Hematopoietic multipotent progenitor cell treated with erythropoietin and hydrocortisone succinate and interleukin-3 and kit ligand, for 17 days (in vitro differentiated cells): ENCODE data around the gene COL1A2.

Experiments
- DNase-seq: peaks from one replicate; pipeline ENCODE4 v3.0.0-alpha.2; 2015; ENCODE audit warnings: low spot score

The COL1A2 gene

DNA sequence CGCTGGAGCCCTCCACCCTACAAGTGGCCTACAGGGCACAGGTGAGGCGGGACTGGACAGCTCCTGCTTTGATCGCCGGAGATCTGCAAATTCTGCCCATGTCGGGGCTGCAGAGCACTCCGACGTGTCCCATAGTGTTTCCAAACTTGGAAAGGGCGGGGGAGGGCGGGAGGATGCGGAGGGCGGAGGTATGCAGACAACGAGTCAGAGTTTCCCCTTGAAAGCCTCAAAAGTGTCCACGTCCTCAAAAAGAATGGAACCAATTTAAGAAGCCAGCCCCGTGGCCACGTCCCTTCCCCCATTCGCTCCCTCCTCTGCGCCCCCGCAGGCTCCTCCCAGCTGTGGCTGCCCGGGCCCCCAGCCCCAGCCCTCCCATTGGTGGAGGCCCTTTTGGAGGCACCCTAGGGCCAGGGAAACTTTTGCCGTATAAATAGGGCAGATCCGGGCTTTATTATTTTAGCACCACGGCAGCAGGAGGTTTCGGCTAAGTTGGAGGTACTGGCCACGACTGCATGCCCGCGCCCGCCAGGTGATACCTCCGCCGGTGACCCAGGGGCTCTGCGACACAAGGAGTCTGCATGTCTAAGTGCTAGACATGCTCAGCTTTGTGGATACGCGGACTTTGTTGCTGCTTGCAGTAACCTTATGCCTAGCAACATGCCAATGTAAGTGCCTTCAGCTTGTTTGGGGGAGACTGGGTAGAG is at the start of gene COL1A2:
Gene COL1A2, plus strand, starts transcription at position 459 of the 704 bp plus-strand sequence. Its CDS starts 137 bp downstream, at position 596.
- DNase-seq: no peak

DNA sequence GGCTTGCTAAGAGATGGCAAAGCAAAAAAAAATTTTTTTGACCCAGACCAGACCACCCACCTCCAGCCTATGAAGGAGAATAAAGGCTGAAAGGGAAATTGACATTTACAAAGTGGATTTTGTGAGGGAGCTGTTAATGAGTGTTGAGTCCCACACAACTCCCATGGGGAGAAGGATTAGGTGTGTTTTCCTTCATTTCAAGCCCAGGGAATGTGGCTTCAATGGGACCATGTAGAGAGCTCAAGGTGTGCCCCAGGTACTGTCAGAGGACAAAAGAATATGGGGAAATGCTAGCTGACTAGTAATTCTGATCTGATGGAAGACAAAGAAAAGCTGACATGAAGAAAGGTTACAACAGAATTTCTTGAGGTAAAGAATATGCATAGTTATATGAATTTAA is 48.8 kb upstream of the COL1A2 start:
- no peak for DNase-seq

DNA sequence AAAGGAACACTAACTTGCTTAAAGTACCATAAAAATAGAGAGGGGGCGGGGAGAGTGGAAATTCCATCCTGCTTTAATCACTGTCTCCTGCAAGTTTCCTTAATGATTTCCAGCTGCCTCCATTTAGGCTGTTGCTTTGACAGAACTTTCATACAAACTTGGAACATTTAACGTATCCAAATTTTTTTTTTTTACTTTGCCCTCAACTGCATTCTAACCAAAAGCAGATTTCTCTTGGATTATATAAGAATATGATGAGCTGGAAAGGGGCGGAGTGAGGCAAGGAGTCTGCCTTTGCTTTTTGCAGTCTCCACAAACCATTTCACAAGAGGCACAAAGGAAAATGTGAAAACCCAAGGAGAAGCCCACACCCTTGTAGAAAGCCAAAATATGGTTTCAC is 46.6 kb upstream of the COL1A2 start:
- DNase-seq: no peak

DNA sequence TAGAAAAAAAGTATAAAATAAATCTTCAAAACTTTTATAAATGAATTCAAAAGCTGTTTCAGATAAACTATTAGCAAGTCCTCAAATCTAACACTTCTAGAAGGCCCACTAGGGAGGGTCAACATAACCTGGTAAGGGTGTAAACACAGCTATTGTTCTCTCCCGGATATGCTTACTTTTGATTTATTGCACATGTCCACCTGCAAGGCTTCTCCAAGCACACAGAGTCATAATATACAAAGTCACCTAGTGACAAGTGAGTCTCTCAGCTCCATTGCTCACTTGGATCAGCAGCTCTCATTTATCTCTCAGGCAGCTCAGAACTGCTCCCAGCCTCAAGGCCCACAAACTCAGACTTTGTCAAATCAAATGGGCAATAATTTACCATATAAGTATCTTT is 44.0 kb upstream of the COL1A2 start:
- DNase-seq: no peak

DNA sequence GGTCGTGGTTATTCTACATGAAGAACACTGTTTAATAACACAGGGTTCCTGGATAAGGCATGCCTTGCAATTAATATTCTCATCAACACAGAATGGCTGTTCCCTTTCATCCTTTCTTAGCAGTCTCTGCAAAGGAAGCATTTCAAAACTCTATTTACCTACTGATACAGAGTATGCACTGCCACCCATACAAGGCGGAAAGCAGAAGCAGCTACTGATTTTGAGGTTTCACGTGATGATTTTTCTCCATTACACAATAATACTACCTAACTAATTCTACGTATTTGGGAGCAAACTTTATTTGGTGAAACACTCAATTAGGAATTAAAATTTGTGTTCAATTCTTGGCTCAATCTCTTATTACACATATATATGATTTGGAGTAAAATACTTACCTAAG is 43.0 kb upstream of the COL1A2 start:
- DNase-seq: no peak

DNA sequence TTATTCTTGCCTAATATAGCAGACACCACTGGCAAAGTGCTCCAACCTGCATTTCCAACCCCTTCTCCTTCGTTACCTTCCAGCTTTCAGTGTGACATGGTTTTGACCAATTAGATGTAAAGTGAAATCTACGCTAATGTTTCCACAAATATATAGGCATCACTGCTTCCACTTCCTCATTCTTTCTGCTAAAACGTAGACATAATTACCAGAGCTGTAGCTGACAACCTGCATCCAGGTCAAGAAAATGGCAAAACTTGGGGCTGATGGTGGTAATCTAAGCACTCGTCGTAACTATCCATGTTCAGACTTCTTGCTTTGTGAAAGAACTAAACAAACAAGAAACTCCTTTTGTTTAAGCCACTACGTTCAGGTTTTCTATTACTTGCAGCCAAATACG is 41.8 kb upstream of the COL1A2 start:
- DNase-seq: no peak

DNA sequence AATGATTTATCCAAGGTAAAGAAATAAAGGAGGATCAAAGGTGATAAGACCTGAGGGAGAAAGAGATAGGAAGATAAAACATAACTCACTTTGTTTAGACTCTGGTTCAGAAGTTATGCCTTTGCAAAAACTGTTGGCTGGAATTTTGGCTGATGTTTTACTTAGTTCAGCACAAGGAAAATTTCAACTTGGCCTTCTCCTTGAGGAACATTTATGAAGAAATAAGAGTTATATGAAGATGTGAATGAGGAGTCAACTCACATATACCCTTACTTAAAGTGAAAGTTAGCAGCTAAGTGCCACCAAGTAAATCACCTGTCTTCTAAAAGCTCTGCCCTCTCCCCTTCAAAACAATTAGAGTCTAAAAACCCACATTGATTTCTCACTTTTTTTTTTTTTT is 39.7 kb upstream of the COL1A2 start:
- DNase-seq: no peak

DNA sequence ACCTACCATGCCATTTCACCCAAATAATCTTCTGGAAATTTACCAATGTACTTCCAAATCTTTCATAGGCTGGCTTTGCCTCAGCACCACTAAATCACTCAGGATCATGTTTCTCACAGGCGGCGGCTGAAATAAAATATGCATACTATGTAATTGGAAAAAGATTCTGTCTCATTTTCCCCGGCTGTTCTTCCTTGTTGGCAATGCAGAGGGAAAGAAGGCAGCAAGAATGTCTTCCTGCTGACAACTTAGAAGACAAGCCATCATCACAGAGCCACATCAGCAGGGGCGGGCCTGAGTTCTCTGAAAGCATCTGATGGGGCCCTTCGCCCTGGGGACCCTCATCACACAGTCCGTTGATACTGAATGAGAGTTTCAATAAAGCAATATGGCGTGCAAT is 39.2 kb upstream of the COL1A2 start:
- no peak for DNase-seq

DNA sequence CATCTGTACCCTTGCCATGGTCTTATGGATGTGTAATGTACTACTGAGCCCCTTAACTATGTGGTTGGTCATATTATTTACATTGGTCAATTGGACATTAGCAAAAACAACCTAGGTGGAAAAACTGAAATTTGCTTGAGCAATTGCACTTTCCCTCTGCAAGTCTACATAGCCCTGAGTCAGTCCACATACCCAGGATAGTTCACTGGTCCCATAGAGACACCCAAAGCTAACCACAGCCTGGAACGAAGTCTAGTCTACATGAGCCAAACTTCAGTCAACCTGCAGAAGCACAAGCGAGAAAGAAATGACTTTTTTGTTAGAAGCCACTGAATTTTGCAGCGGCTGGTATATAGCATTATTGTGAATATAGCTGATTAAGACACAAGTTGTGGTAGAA is 37.6 kb upstream of the COL1A2 start:
- DNase-seq: no peak

DNA sequence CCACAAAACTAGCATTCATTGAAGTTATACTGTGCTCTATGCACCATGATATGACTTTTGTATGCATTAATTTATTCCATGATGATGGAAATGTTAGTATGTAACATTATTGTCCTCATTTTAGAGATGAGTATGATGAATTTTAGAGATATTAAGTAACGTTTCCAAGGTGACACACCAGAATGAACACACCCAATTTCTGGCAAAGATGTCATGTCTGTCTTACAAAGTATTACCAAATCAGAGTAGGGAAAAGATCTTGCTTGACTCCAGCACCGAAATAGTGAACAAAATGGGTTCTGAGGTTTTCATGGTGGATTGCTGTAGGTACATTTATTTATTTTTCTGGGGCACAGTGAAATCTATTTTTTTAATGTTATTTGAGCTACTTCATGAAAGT is 33.8 kb upstream of the COL1A2 start:
- DNase-seq: no peak

DNA sequence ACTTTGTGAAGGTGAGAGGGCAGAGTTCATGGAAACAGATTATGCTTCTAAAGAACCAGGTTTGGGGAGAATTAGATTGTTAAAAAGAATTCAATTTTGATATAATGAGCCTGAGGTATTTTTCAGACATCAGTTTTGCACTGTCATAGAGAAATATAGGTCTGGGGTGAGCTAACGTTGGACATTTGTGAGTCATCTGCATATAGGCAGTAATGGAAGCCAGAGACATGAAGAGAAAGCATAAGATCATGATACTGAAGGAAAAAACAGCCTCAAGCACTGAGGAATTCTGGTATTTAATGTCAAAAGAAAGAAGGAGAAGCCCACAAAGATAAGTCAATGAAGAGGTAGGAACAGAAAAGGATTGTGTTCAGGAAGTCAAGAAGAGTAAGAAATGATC is 32.4 kb upstream of the COL1A2 start:
- DNase-seq: no peak

DNA sequence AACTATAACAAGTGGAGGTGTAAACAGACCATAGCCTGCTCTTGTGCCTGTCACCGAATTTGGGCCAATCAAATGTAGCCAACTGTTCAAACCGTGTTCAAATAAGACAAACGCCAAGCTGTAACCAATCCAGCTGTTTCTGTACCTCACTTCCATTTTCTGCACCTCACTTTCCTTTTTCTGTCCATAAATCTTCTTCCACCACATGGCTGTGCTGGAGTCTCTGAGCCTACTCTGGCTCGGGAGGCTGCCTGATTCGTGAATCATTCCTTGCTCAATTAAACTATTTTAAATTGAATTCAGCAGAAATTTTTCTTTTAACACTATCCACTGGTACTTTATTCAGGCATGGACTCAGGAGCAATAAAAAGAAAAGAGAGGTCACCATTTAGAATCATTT is 29.9 kb upstream of the COL1A2 start:
- no peak for DNase-seq

DNA sequence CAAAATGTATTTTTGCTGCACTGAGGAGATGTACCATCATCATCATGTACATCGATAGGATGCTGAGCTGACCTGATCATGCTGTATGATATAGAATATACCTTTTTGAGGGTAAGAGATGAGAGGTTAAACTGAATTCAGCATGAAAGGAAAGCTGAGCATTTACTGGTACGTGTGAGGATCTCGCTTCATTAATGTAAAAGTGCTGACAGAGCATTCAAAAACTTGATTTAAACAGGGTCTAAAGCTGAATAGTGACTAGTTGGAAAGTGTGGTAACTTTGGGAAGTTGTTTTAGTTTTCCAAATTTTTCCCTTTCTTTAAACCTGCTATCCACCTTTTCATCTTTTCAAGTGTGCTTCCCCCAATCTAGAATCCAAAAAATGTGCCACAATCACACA is 28.5 kb upstream of the COL1A2 start:
- no peak for DNase-seq

DNA sequence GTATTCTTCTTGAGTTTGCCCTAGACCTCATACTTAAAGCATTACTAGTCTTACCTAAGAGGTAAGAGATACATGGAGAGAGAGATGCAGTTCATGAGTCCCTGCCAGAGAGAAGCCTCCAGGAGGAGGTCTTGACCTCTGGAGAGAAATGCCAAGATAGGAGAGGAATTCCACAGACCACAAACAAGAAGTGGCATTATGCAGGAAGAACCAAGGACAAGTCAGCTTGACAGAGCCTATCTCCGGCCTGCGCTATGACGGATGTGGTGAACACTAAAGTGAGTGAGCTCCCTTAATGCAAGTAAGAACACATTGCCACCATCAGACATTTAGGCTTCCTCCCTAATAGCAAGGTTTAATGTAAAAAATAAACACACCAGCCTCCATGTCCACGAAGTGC is 27.9 kb upstream of the COL1A2 start:
- DNase-seq: no peak

DNA sequence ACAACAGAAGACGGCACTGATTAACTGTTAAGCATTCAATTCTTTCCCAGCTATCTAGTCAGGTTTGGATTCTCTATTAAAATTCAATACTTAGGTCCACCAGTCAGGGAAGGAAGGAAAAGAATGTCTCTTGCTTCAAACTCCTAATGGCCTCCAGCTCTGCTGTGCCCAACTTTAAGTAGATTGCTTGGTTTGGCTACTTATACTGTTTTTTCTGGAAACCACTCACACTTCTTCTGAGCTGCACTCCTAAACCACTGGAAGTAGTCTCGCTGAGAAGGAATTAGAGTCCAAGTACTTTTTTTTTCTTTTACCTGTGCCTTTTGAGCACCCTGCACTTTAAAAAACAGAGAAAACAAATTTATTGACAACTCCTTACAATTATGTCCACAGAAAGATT is 26.7 kb upstream of the COL1A2 start:
- no peak for DNase-seq

DNA sequence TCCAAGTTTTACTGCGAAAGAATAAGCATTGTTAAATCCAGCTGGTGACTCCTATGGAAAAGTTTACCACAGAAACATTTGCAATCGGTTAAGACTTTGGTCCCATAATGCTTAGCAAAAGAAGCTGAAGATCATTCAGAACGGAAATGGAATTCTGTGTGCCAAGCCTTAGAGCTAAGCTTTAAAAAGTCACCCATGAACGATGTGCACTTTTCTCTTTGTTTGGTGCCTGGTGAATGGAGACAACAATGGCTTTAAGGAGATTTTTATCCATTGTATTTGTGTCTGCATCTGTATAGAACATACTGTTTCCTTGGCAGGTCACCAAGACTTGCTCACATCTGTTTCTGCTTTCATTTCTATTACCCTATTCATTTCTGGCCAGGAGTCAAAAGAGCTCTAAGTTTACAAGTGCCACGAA is 26.3 kb upstream of the COL1A2 start:
- DNase-seq: no peak

DNA sequence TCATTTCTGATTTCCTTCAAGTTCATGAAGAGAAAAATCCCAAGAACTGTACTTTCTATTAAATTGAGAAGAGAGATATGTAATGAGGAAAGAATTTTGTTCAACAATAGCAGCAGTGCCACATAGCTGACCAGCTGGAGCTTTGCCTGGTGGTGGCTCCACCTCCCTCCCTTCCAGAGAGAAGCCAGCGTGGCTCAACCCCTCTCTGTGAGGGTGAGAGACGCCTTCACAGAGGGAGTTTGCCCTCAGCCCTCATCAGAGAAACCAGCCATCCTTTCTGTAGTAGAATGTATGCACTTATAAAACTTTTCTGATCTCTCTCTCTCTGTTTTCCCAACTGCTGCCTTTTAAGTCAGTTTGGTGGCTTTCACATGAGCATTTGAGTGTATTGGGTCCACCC is 20.5 kb upstream of the COL1A2 start:
- DNase-seq: no peak

DNA sequence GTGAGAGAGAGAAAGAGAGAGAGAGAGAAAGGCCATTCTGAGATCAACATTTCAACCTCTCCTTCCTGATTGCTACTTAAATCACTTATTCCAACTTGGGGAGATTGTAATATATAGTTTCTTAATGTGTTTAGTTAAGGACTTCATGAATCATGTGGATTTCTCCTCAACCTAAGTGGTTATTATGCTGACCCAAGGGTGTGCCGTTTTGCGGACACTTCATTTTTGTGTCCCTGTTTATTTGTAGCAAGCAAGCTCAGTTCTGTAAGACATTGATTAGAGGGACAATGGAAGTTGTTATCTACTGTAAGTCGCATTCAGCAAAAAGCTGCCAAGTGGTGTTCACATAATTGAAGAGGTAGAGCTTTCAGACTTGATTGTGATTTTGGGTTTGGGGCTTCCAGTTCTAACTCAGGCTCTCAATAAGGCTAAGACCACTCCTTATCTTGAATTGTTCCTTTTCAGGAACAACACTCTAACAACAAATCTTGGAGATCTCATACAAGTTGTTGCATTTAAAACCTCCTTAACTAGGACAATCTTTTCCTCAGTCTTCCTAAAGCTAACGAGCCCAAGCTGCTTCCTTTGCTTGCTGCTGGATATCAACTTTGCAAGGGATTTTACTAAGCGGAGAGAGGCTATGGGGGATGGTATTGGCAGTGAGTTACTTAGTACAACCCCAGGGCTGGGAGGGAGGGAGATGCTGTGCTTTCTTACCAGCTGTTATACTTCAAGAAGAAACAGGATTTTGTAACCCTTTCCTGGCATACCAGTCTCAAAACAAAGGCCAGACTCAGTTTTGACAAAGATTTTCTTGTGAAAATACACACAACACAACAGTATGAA is 19.8 kb upstream of the COL1A2 start:
- no peak for DNase-seq

DNA sequence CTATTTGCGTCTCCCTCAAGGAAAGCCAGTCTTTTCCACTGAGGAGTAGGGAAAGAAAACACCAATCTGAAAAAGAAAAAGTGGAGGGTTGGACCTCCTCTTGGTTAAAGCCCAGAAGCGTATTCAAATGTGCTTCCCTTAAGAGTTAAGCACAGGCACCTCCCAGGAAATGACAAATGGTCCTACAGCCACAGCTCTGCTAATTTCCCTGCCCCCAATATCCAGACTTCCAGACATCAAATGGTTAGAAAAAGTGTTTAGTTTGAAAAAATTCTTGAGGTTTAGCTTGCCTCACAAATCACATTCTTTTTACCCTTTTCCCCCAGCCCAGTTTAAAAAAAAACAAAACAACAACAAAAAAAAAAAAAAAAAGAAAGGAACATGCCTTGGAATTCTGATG is 19.0 kb upstream of the COL1A2 start:
- DNase-seq: no peak

DNA sequence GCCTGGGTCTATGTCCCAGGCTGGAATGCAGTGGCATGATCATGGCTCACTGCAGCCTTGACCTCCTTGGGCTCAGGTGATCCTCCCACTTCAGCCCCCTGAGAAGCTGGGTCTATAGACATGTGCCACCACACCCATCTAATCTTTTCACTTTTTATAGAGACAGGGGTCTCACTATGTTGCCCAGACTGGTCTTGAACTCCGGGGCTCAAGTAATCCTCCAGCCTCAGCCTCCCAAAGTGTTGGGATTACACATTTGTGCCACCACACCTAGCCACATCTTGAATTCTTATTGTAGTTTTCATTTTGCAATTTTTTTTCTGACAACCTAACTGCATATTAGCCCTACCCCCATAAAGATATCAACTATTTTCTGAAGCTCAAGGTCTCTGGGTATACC is 18.4 kb upstream of the COL1A2 start:
- DNase-seq: no peak

DNA sequence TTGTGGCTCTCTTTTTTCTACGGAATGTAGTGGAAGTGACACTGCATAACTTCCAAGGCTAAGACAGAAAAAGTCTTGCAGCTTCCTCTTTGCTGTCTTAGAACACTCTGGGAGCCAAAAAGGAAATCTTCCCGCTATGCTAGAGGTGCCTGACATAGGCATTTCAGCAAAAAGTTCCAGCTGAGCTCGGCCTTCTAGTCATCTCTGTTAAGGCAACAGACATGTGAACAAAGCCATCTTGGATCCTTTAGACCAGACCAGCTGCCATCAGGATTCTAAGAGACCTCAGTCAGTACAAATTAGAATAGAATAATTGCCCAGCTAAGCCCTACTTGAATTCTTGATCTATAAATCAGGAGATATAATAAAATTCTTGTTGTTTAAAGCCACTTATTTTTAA is 16.3 kb upstream of the COL1A2 start:
- DNase-seq: no peak

DNA sequence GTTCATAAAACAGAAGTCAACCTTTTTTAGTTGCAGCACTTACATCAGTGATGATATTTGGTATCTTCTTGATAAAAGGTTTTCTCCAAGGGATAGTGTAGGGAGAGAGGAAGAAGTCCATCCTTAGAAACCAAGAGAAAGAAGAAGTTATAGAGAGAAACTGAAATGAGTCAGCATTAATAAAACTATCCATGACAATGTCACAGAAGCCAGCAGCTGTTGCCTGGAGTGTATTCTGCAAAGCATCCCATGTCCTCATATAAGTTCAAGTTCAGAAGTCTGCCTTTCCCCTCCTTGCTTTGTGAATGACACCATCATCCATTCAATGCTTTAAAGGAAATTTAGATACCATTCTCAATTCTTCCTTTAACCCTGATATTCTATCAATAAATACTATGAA is 14.4 kb upstream of the COL1A2 start:
- DNase-seq: no peak

DNA sequence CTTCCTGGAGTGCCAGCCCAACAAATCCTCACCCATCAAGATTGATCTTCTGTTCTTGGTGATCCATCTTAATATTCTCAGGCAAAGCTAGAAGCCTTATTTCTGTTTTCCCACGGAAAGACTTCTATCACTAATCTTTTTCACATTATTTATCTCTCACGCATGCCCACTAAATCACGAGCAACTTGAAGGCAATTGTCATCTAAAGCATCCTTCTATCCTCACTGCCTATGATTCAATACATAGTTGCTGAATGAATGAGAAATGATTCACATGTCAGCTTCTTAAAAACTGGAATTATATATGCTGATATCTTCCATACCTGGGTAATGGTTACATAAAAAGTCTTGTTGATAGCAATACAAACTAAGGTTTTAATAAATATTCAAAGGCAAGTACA is 12.6 kb upstream of the COL1A2 start:
- DNase-seq: no peak

DNA sequence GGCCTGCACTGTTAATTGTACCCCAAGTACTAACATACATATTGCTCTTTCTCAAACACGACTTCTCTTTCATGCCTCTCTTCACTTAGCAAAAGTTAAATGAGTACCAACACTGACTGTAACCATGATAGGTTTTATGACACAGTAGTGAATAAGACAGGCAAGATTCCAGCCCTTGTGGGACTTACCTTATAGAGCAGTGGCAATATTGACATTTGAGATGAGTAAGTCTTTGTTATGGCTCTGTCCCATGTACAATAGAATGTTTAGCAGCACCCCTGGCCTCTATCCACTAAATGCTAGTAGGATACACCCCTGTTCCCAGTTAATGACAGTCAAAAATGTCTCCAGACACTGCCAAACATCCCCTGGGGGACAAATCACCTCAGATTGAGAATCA is 11.9 kb upstream of the COL1A2 start:
- DNase-seq: no peak
